IPS DF 6.9 (cell line): ENCODE measurements around the gene C3orf20.
"Not testable (repeated sequence)": the region's sequence is repeated elsewhere in the genome, so short reads cannot be mapped to it uniquely, and the experiment has no call there.

Source experiments
- DNase-seq: peaks from one replicate; pipeline ENCODE4 v3.0.0-alpha.2; 2013; ENCODE audit warnings: low read depth, low spot score
- H3K27ac ChIP-seq: one replicate; pipeline ENCODE4 v1.5.1; 2013; ENCODE audit warnings: low read length, control low read depth
- H3K27me3 ChIP-seq: 2 replicates; pipeline ENCODE4 v1.6.1; 2013; ENCODE audit warnings: mild to moderate bottlenecking, low read length; ENCODE audit not compliant: control insufficient read depth, insufficient read depth
- H3K36me3 ChIP-seq: 2 replicates; pipeline ENCODE4 v1.6.1; 2013; ENCODE audit warnings: low read length; ENCODE audit not compliant: control insufficient read depth, insufficient read depth
- H3K4me1 ChIP-seq: 2 replicates; pipeline ENCODE4 v1.6.1; 2013; ENCODE audit warnings: low read length; ENCODE audit not compliant: control insufficient read depth, insufficient read depth
- H3K4me3 ChIP-seq: 2 replicates; pipeline ENCODE4 v1.5.1; 2013; ENCODE audit warnings: mild to moderate bottlenecking, low read length
- H3K9me3 ChIP-seq: 2 replicates; pipeline ENCODE4 v1.6.1; 2013; ENCODE audit warnings: low read length, inconsistent platforms; ENCODE audit not compliant: control insufficient read depth, insufficient read depth
- WGBS: extraction: QIAGEN DNeasy Blood & Tissue Kit; methylation state at CpG from one replicate; pipeline ENCODE4 v1.1.7; 2013; ENCODE audit warnings: mixed read lengths, missing lambda C conversion rate; ENCODE audit not compliant: insufficient read length, insufficient coverage; 5-methylcytosine and 5-hydroxymethylcytosine counted together

The C3orf20 gene

DNA sequence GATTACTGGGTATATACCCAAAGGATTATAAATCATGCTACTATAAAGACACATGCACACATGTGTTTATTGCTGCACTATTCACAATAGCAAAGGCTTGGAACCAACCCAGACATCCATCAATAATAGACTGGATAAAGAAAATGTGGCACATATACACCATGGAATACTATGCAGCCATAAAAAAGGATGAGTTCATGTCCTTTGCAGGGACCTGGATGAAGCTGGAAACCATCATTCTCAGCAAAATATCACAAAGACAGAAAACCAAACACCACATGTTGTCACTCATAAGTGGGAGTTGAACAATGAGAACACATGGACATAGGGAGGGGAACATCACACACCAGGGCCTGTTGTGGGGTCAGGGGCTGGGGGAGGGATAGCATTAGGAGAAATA is 78.0 kb downstream of the C3orf20 start:
- DNase-seq, H3K4me3 ChIP-seq, H3K9me3 ChIP-seq, H3K27me3 ChIP-seq, H3K36me3 ChIP-seq, H3K4me1 ChIP-seq, H3K27ac ChIP-seq: not testable (repeated sequence)

DNA sequence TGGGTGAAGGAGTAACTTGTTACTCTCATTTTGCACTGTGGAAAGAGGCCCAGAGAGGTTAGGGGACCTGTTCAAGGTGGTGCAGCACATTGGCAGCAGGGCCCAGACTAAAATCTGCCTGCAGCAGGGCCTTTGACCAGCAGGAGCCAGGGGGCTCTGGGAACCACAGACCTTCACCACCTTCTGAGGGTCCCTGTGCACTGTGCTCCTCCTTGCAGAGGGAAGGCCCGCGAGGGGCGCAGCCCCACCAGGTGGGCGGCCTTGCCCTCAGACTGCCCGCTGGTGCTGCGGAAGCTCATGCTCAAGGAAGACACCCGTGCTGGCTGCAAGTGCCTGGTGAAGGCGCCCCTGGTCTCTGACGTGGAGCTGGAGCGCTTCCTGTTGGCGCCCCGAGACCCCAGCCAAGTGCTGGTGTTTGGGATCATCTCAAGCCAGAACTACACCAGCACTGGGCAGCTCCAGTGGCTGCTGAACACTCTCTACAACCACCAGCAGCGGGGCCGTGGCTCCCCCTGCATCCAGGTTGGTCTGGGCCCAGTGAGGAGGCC is 82.3 kb downstream of the C3orf20 start:
- no CpG with 5 or more reads among the region's 14 CpGs for WGBS
- Histone ChIP-seq H3K27ac (no peak overlapping the region), H3K4me3 (no peak overlapping the region), H3K9me3 (no peaks in the 10 kb centered on the region), H3K4me1 (no peaks in the 10 kb centered on the region), H3K27me3 (no peaks in the 10 kb centered on the region), H3K36me3 (no peaks in the 10 kb centered on the region)
- DNase-seq = no peak

DNA sequence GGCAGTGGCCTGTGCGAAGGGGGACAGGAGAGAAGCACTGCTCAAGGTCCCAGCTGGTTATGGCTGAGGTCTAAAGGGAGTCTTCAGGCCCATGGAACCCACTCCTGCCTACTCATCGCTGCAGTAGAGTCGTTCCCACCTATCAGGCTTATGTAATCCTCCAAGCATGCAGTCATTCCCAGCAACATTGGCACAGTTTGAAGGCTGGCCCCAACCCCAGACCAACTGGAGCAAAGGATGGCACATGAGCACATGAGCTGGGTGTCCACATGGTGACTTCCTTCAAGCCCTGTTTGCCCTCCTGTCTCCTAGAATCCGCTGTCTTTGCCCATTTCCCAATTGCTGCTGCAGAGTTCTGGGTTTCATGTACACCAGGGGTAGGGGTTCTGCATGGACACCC is 83.4 kb downstream of the C3orf20 start:
- Histone ChIP-seq H3K27ac (no peak overlapping the region), H3K36me3 (no peaks in the 10 kb centered on the region), H3K27me3 (no peaks in the 10 kb centered on the region), H3K4me3 (no peak overlapping the region), H3K9me3 (no peaks in the 10 kb centered on the region), H3K4me1 (no peaks in the 10 kb centered on the region)
- no peak for DNase-seq
- no CpG with 5 or more reads among the region's 4 CpGs for WGBS

DNA sequence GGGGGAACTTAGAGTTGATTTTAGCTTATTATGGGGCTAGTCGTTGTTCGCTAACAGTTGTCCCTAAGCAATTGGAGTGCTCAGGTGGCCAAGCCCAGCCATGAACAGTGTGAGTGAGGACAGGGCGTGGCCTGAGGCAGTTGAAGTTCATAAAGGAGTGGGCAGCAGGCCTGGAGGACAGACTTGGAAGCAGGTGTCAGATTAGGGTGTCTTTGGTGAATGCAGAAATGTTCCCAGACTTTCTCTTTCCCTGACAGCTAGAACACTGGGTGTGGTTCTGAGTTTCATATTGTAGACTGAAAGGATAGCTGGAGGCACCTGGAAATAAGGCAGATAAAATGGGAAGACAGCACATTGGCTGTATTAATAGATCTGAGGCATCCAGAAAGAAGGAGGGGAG is 84.0 kb downstream of the C3orf20 start:
- Histone ChIP-seq H3K36me3 (no peaks in the 10 kb centered on the region), H3K27ac (no peak overlapping the region), H3K4me1 (no peaks in the 10 kb centered on the region), H3K27me3 (no peaks in the 10 kb centered on the region), H3K9me3 (no peaks in the 10 kb centered on the region), H3K4me3 (no peak overlapping the region)
- no peak for DNase-seq
- no CpG with 5 or more reads among the region's 3 CpGs for WGBS

DNA sequence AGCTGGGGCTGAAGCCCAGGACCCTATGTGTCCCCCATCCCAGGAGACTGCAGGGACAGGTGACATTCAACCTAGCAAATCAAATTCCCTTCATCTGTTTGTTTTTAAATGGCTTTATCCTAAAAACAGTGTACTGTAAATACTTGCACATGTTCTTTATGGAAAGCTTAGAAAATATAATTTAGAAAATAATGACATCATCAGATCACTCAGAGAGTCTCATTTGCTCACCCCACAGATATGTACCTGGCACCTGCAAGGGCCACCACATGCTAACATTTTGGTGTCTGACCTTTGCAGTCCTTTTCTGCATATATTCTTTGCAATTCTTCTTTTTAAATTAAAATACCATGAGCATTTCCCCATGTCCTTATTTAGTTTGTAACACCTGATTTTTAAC is 85.2 kb downstream of the C3orf20 start:
- H3K4me3 ChIP-seq = no peak overlapping the region
- H3K4me1 ChIP-seq = no peaks in the 10 kb centered on the region
- no peaks in the 10 kb centered on the region for H3K9me3 ChIP-seq
- no peaks in the 10 kb centered on the region for H3K27me3 ChIP-seq
- H3K36me3 ChIP-seq = no peaks in the 10 kb centered on the region
- H3K27ac ChIP-seq = no peak overlapping the region
- DNase-seq = no peak

DNA sequence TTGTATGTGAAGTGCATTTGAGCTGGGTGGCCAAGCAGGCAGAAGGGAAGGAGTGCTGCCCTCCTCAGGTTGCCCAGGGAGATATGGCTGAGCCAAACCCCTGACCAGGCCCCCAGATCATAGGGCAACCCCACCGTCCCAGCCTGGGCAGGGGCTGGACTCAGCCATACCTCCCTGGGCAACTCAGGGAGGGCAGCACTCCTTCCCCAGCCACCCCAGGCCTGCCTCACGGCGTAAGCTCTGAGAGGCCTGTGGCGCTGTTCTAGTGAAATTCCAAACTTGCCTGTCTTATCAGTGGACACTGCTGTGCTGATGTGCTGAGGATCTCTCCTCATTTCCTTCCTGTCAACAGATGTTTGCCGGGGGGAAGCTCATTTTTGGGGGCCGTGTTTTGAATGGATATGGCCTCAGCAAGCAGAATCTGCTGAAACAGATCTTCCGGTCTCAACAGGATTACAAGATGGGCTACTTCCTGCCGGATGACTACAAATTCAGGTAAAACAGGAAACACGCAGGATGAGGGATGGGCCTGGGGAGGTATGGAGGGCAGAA is 86.3 kb downstream of the C3orf20 start:
- H3K9me3 ChIP-seq = no peaks in the 10 kb centered on the region
- no peaks in the 10 kb centered on the region for H3K36me3 ChIP-seq
- no CpG with 5 or more reads among the region's 9 CpGs for WGBS
- DNase-seq = no peak
- no peaks in the 10 kb centered on the region for H3K4me1 ChIP-seq
- no peak overlapping the region for H3K27ac ChIP-seq
- no peak overlapping the region for H3K4me3 ChIP-seq
- no peaks in the 10 kb centered on the region for H3K27me3 ChIP-seq

DNA sequence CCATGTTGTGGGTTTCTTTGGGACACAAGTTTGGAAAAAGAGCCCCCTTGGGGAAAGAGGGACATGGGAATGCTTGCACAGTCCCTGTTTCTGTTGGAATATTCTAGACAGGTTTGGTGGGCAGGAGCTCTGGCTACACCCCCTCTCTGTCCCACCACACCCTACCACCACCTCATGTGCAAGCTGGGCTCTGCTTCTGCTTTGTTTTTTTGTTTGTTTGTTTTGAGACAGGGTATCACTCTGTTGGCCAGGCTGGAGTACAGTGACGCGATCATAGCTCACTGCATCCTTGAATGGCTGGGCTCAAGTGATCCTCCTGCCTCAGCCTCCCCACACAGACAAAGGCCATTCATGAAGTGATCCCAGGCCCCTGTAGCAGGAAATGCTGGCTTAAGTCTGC is 86.9 kb downstream of the C3orf20 start:
- no CpG with 5 or more reads among the region's 2 CpGs for WGBS
- no peaks in the 10 kb centered on the region for H3K4me1 ChIP-seq
- H3K36me3 ChIP-seq = no peaks in the 10 kb centered on the region
- H3K27ac ChIP-seq = no peak overlapping the region
- H3K4me3 ChIP-seq = no peak overlapping the region
- H3K27me3 ChIP-seq = no peaks in the 10 kb centered on the region
- no peak for DNase-seq
- no peaks in the 10 kb centered on the region for H3K9me3 ChIP-seq

DNA sequence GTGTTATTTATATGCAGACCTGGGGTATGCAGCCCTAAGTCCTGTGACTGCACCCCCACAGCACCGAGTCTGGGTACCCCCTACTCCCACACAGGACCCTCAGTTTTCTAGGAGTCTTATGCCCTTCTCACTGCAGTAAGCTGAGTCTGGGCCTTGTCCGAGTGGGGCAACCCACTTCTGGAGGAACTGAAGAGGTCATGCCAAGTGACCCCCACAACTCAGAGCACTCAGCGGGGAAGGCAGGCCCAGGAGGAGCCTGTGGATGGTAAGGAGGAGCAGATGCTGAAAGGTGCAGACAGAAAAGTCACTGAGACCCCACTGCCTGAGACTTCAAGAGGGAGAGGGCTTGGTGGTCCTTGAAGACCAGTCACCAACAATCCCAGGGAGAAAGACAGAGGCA is 87.8 kb downstream of the C3orf20 start:
- no peaks in the 10 kb centered on the region for H3K4me1 ChIP-seq
- no peaks in the 10 kb centered on the region for H3K36me3 ChIP-seq
- no peaks in the 10 kb centered on the region for H3K27me3 ChIP-seq
- no peak overlapping the region for H3K27ac ChIP-seq
- no CpG with 5 or more reads among the region's 3 CpGs for WGBS
- H3K4me3 ChIP-seq = no peak overlapping the region
- no peaks in the 10 kb centered on the region for H3K9me3 ChIP-seq
- no peak for DNase-seq

DNA sequence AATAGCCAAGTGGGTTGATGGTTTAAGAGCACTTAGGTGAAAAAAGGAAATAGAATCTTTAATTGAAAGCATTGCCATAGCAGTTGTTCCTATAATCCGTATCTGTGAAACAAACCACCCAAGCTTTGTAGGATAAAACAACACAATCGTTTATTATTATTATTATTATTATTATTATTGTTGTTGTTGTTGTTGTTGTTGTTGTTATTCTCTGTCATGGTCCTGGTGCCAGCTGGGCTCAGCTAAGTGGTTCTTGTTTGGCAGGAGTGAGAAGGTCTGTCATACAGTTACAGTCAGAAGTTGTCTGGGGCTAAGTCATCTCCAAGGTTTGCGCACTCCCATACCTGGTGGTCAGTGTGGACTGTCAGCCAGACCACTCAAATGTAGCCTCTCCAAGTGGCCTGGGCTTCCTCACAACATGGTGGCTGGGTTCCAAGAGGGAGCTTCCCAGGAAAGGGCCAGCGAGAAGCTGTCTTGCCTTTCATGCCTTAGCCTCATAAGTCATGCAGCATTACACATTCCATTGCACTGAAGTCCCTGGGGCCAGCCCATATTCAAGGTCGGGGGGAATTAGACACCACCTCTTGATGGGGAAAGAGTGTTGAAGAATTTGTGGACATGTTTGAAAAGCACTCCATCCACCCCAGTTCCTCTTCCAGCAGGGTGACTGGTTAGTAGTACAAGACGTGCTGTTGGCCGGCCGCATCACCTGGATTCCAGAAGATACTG is 89.6 kb downstream of the C3orf20 start:
- no peaks in the 10 kb centered on the region for H3K9me3 ChIP-seq
- WGBS = no CpG with 5 or more reads among the region's 8 CpGs
- no peaks in the 10 kb centered on the region for H3K36me3 ChIP-seq
- H3K4me3 ChIP-seq = no peak overlapping the region
- H3K4me1 ChIP-seq = no peaks in the 10 kb centered on the region
- DNase-seq = no peak
- H3K27me3 ChIP-seq = no peaks in the 10 kb centered on the region
- no peak overlapping the region for H3K27ac ChIP-seq

DNA sequence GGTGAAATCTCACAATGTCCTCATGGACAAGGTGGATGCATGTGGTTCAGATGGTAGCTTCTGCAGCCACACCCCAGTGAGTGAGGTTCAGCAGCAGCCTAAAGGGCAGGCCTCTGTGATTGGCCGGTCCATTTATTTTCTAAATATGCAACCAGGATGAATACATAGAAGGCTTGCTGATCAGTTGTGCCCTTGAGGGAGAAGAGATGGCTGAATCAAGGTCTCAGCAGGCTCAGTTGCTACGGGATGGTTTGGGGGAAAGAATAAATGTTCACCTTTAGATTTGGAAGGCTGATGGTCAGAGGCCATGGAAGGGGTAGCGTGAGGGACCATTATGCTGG is 90.1 kb downstream of the C3orf20 start:
- H3K27ac ChIP-seq = no peak overlapping the region
- no peaks in the 10 kb centered on the region for H3K36me3 ChIP-seq
- no peak for DNase-seq
- no CpG with 5 or more reads among the region's 3 CpGs for WGBS
- H3K4me1 ChIP-seq = no peaks in the 10 kb centered on the region
- H3K4me3 ChIP-seq = no peak overlapping the region
- H3K9me3 ChIP-seq = no peaks in the 10 kb centered on the region
- no peaks in the 10 kb centered on the region for H3K27me3 ChIP-seq
